OCI-LY1 (cell line): ENCODE measurements around the gene ACVR2B.

ENCODE experiments used
- H2AFZ ChIP-seq: fragments of 200-600 bp; sonication (generic), shearing (Covaris generic); 2 replicates; pipeline ENCODE4 v1.6.0; 2014; ENCODE audit warnings: antibody characterized with exemption, mild to moderate bottlenecking, low read length
- H3F3A ChIP-seq: fragments of 200-600 bp; sonication (generic), shearing (Covaris generic); 2 replicates; pipeline ENCODE4 v1.6.0; 2014; ENCODE audit warnings: mild to moderate bottlenecking, antibody characterized with exemption, low read length, moderate library complexity; ENCODE audit not compliant: insufficient read depth
- H3K27ac ChIP-seq: fragments of 200-600 bp; sonication (generic); 2 replicates; pipeline ENCODE4 v1.5.1; 2014; ENCODE audit warnings: low read length, mixed run types, mild to moderate bottlenecking, low read depth; ENCODE audit not compliant: poor library complexity, severe bottlenecking
- H3K27me3 ChIP-seq: fragments of 200-600 bp; sonication (generic); 2 replicates; pipeline ENCODE4 v1.6.0; 2014; ENCODE audit warnings: antibody characterized with exemption, mild to moderate bottlenecking, low read length, moderate library complexity; ENCODE audit not compliant: insufficient read depth
- H3K36me3 ChIP-seq: fragments of 200-600 bp; sonication (generic); 2 replicates; pipeline ENCODE4 v1.6.1; 2014; ENCODE audit warnings: mild to moderate bottlenecking, antibody characterized with exemption, low read length, moderate library complexity, mixed read lengths; ENCODE audit not compliant: insufficient read depth
- H3K4me1 ChIP-seq: fragments of 200-600 bp; sonication (generic); 2 replicates; pipeline ENCODE4 v1.5.1; 2014; ENCODE audit warnings: mild to moderate bottlenecking, low read length, moderate library complexity; ENCODE audit not compliant: insufficient read depth, severe bottlenecking
- H3K4me2 ChIP-seq: fragments of 200-600 bp; sonication (generic), shearing (Covaris generic); 2 replicates; pipeline ENCODE4 v1.6.1; 2014; ENCODE audit warnings: low read length
- H3K4me3 ChIP-seq: fragments of 200-600 bp; sonication (generic); 2 replicates; pipeline ENCODE4 v1.5.1; 2014; ENCODE audit warnings: low read length, low read depth, mild to moderate bottlenecking, mixed read lengths; ENCODE audit not compliant: poor library complexity, severe bottlenecking
- H3K79me2 ChIP-seq: fragments of 200-600 bp; shearing (Covaris generic); 2 replicates; pipeline ENCODE4 v1.6.1; 2016; ENCODE audit warnings: mixed run types, low read length, mixed read lengths; ENCODE audit not compliant: insufficient read depth
- H3K9ac ChIP-seq: fragments of 200-600 bp; sonication (generic), shearing (Covaris generic); 2 replicates; pipeline ENCODE4 v1.6.1; 2014; ENCODE audit warnings: mild to moderate bottlenecking, low read length, mixed read lengths
- H3K9me2 ChIP-seq: fragments of 200-600 bp; sonication (generic), shearing (Covaris generic); 2 replicates; pipeline ENCODE4 v1.6.1; 2014; ENCODE audit warnings: low read depth, mild to moderate bottlenecking, low read length, mixed read lengths
- H3K9me3 ChIP-seq: fragments of 200-600 bp; shearing (Covaris generic); 2 replicates; pipeline ENCODE4 v1.6.1; 2014; ENCODE audit warnings: low read length, mixed read lengths
- H4K20me1 ChIP-seq: fragments of 200-600 bp; sonication (generic), shearing (Covaris generic); 2 replicates; pipeline ENCODE4 v1.6.0; 2016; ENCODE audit warnings: mild to moderate bottlenecking, low read length; ENCODE audit not compliant: insufficient read depth
- CTCF ChIP-seq: fragments of 200-600 bp; sonication (generic), shearing (Covaris generic); IDR thresholded peaks from 2 replicates; pipeline ENCODE4 v1.5.1; 2017; ENCODE audit warnings: mild to moderate bottlenecking, antibody characterized with exemption, low read length, moderate library complexity, mixed read lengths
- EZH2 ChIP-seq: fragments of 200-600 bp; sonication (generic), shearing (Covaris generic); IDR thresholded peaks from 2 replicates; pipeline ENCODE4 v1.8.0; 2017; ENCODE audit warnings: borderline replicate concordance, mixed run types, mild to moderate bottlenecking, antibody characterized with exemption, low read length, moderate library complexity, mixed read lengths

ACVR2B gene

GRCh38 chr3:38468765-38469164, 15.1 kb downstream of the ACVR2B start:
- no peaks in the 10 kb centered on the region for H3F3A ChIP-seq
- H3K27me3 ChIP-seq, result peaks cover 5% of the 10 kb centered on the region; the same call in 1 of the 2 replicates
- H3K4me2 ChIP-seq, result no peak overlapping the region
- H3K9me2 ChIP-seq, result no peaks in the 10 kb centered on the region
- H3K4me3 ChIP-seq, result no peak overlapping the region
- H3K9ac ChIP-seq, result no peak overlapping the region
- H4K20me1 ChIP-seq, result no peaks in the 10 kb centered on the region
- no peak overlapping the region for H3K27ac ChIP-seq
- no peaks in the 10 kb centered on the region; the same call in 1 of the 2 replicates for H3K36me3 ChIP-seq
- H3K9me3 ChIP-seq, result peaks cover 4% of the 10 kb centered on the region; the same call in 1 of the 2 replicates
- H3K4me1 ChIP-seq, result no peaks in the 10 kb centered on the region
- TF ChIP-seq EZH2 (no peak), CTCF (no peak)
- H3K79me2 ChIP-seq, result no peaks in the 10 kb centered on the region
- H2AFZ ChIP-seq, result no peak overlapping the region

- Histone ChIP-seq H3K27me3 (peaks cover 5% of the 10 kb centered on the region; the same call in 1 of the 2 replicates), H4K20me1 (no peaks in the 10 kb centered on the region), H3K4me1 (no peaks in the 10 kb centered on the region), H3K9me3 (peaks cover 4% of the 10 kb centered on the region; the same call in 1 of the 2 replicates), H3K9me2 (no peaks in the 10 kb centered on the region), H3K4me3 (no peak overlapping the region), H3K27ac (no peak overlapping the region), H3K79me2 (no peaks in the 10 kb centered on the region), H3K9ac (no peak overlapping the region), H3F3A (no peaks in the 10 kb centered on the region), H2AFZ (no peak overlapping the region), H3K4me2 (no peak overlapping the region), H3K36me3 (no peaks in the 10 kb centered on the region; the same call in 1 of the 2 replicates)
- TF ChIP-seq CTCF (no peak), EZH2 (no peak)
Measured at GRCh38 chr3:38469852-38470251, 16.2 kb downstream of the ACVR2B start.

GRCh38 chr3:38471260-38471857, 17.7 kb downstream of the ACVR2B start:
- Histone ChIP-seq H3K9ac (no peak overlapping the region), H3K4me2 (no peak overlapping the region), H3K36me3 (no peaks in the 10 kb centered on the region; the same call in 1 of the 2 replicates), H3K9me2 (no peaks in the 10 kb centered on the region), H4K20me1 (no peaks in the 10 kb centered on the region), H3F3A (no peaks in the 10 kb centered on the region), H3K27me3 (peaks cover 5% of the 10 kb centered on the region; the same call in 1 of the 2 replicates), H3K4me3 (no peak overlapping the region), H3K4me1 (no peaks in the 10 kb centered on the region), H2AFZ (no peak overlapping the region), H3K27ac (no peak overlapping the region), H3K79me2 (no peaks in the 10 kb centered on the region), H3K9me3 (peaks cover 4% of the 10 kb centered on the region; the same call in 1 of the 2 replicates)
- TF ChIP-seq EZH2 (no peak), CTCF (no peak)
